Measurements from ENCODE around the gene TEKT5.

GRCh38 chr16:10589109-10589508, 105.6 kb downstream of the TEKT5 start:
- TF ChIP-seq CTCF (IDR thresholded peaks at IDR 0.05), result no peak
- TF ChIP-seq POLR2A (IDR thresholded peaks at IDR 0.05), result no peak

All from heart left ventricle (tissue), 13 donors.